ENCODE data around the gene VSNL1.

The VSNL1 gene

DNA sequence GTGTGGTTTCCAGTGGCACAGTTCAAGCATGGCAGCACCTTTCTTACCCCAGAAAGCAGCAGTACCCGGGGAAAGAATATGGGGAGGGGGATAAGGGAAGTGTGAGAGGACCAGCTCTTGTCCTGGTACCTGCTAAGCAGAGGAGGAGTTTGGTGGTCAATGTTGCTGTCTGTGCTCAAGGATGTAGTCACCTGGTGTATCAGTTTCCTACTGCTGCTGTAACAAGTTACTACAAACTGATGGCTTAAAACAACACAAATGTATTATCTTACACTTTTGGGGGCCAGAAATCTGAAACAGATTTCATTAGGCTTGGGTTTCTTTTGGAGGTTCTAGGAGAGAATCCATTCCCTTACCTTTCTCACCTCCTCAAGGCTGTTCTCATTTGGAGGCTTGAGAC, 77.5 kb downstream of the VSNL1 start:
- no peaks in the 10 kb centered on the region for H3K36me3 ChIP-seq (ENCODE audit: control insufficient read depth, insufficient read depth, low read length)
- no peak for DNase-seq (ENCODE audit: extremely low read depth, insufficient read length)
- no peak overlapping the region for H3K4me3 ChIP-seq (replicated peaks; ENCODE audit: low read depth, low read length)
- TF ChIP-seq, protein P1, sequence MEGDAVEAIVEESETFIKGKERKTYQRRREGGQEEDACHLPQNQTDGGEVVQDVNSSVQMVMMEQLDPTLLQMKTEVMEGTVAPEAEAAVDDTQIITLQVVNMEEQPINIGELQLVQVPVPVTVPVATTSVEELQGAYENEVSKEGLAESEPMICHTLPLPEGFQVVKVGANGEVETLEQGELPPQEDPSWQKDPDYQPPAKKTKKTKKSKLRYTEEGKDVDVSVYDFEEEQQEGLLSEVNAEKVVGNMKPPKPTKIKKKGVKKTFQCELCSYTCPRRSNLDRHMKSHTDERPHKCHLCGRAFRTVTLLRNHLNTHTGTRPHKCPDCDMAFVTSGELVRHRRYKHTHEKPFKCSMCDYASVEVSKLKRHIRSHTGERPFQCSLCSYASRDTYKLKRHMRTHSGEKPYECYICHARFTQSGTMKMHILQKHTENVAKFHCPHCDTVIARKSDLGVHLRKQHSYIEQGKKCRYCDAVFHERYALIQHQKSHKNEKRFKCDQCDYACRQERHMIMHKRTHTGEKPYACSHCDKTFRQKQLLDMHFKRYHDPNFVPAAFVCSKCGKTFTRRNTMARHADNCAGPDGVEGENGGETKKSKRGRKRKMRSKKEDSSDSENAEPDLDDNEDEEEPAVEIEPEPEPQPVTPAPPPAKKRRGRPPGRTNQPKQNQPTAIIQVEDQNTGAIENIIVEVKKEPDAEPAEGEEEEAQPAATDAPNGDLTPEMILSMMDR (IDR thresholded peaks at IDR 0.05; ENCODE audit: insufficient read depth, low read length, poor library complexity, severe bottlenecking) = no peak
- no peaks in the 10 kb centered on the region; the same call in 1 of the 2 replicates for H3K27me3 ChIP-seq (replicated peaks; ENCODE audit: control insufficient read depth, insufficient read depth, low read length)

DNA sequence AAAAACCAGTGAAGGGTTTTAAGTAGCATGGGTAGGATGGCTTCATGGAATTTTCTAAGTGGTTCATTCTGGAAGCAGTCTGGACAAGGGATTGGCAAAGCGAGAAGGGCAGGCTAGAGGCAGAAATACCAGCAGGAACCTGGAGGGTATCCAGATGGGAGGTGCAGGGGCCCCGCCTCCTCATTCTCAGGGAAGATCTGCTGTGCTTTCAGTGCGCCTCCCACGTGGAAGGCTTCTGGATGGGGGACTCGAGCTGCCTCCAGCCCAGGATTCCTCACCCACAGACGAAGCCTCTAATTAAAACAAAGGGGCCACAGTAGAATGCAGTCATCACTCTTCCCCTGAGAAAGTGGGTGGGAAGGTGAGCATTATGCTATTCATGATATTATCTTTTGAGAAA, 79.8 kb downstream of the VSNL1 start:
- Histone ChIP-seq H3K4me3 (replicated peaks; ENCODE audit: low read depth, low read length) (no peak overlapping the region), H3K36me3 (ENCODE audit: control insufficient read depth, insufficient read depth, low read length) (no peaks in the 10 kb centered on the region), H3K27me3 (replicated peaks; ENCODE audit: control insufficient read depth, insufficient read depth, low read length) (no peaks in the 10 kb centered on the region; the same call in 1 of the 2 replicates)
- DNase-seq (ENCODE audit: extremely low read depth, insufficient read length) = no peak
- TF ChIP-seq, protein P1 (IDR thresholded peaks at IDR 0.05; ENCODE audit: insufficient read depth, low read length, poor library complexity, severe bottlenecking) = no peak

DNA sequence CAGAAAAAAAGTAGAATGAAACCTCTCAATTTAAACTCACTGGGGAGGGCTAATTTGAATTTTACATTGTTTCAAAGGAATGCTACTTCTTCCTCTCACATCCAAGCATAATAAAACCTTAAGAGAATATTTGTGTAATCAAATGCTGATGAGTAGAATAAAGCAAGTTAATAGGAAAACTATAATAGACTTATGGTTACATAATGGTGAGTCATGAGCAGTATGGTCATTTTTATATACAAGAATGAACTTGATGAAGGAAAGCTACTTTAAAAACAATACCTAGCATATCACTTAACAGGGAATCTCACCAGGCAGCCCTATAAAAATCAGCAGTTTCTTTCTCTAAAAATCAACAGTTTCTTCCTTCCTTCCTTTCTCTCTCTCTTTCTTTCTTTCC, 80.3 kb downstream of the VSNL1 start:
- Histone ChIP-seq H3K27me3 (replicated peaks; ENCODE audit: control insufficient read depth, insufficient read depth, low read length) (no peaks in the 10 kb centered on the region; the same call in 1 of the 2 replicates), H3K36me3 (ENCODE audit: control insufficient read depth, insufficient read depth, low read length) (no peaks in the 10 kb centered on the region), H3K4me3 (replicated peaks; ENCODE audit: low read depth, low read length) (no peak overlapping the region)
- TF ChIP-seq, protein P1 (IDR thresholded peaks at IDR 0.05; ENCODE audit: insufficient read depth, low read length, poor library complexity, severe bottlenecking) = no peak
- no peak for DNase-seq (ENCODE audit: extremely low read depth, insufficient read length)

DNA sequence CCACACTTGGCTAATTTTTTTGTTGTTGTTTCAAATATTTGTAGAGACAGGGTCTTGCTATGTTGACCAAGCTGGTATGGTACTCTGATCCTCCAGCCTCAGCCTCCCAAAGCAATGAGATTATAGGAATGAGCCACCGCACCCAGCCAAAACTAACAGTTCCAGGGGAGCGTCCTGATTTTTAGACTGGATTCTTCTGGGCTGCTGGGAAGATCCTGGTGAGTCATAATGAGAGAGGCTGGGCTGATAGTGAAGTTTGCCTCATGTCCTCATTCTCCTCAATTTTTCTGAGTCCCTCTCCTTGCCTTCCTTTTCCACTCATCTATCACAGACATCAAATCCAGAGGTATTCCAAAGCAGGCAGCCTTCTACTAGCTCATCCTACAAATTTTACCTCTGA, 81.3 kb downstream of the VSNL1 start:
- no peak overlapping the region for H3K4me3 ChIP-seq (replicated peaks; ENCODE audit: low read depth, low read length)
- TF ChIP-seq, protein P1 (IDR thresholded peaks at IDR 0.05; ENCODE audit: insufficient read depth, low read length, poor library complexity, severe bottlenecking) = no peak
- H3K36me3 ChIP-seq (ENCODE audit: control insufficient read depth, insufficient read depth, low read length) = no peaks in the 10 kb centered on the region
- no peaks in the 10 kb centered on the region; the same call in 1 of the 2 replicates for H3K27me3 ChIP-seq (replicated peaks; ENCODE audit: control insufficient read depth, insufficient read depth, low read length)
- DNase-seq (ENCODE audit: extremely low read depth, insufficient read length) = no peak

DNA sequence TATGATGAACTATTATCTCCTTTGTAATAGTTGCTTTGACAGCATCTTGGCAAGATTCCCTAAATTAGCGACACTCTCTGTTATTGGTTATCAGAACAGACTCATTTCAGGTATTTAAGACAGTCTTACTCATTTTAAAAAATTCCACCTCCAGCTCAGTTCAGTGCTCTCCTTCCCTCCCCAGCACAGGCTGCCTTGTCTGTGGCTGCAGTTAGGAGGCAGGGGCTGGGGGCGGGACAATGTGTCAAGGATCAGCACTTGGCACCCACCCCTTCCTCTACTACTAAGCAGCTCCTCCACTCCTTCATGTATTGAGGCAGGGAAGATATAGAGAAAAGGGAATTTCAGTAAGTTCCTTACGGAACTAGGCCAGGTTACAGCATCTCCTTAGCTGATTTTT, 85.0 kb downstream of the VSNL1 start:
- no peaks in the 10 kb centered on the region for H3K27me3 ChIP-seq (replicated peaks; ENCODE audit: control insufficient read depth, insufficient read depth, low read length)
- no peak overlapping the region for H3K4me3 ChIP-seq (replicated peaks; ENCODE audit: low read depth, low read length)
- no peak for DNase-seq (ENCODE audit: extremely low read depth, insufficient read length)
- no peaks in the 10 kb centered on the region for H3K36me3 ChIP-seq (ENCODE audit: control insufficient read depth, insufficient read depth, low read length)
- TF ChIP-seq, protein P1 (IDR thresholded peaks at IDR 0.05; ENCODE audit: insufficient read depth, low read length, poor library complexity, severe bottlenecking) = no peak

DNA sequence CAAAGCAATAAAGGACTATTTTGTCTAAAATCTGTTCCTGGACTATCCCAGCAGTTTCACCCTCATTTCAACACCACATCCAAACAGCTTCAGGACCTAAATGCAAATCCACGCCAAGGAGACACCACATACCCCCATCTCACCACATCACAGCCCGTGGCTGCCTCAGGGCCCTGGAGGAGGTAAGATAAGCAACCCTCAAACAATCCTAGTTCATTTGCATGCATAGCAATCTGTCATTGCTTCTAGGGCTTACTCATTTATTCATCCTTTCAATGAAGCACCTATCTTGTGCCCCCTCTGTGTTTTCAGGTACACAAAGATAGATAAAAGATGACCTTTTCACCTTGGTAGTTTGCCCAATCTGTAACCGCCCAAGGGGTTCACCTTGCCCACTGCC, 86.5 kb downstream of the VSNL1 start:
- Histone ChIP-seq H3K4me3 (replicated peaks; ENCODE audit: low read depth, low read length) (no peak overlapping the region), H3K27me3 (replicated peaks; ENCODE audit: control insufficient read depth, insufficient read depth, low read length) (no peaks in the 10 kb centered on the region), H3K36me3 (ENCODE audit: control insufficient read depth, insufficient read depth, low read length) (no peaks in the 10 kb centered on the region)
- TF ChIP-seq, protein P1 (IDR thresholded peaks at IDR 0.05; ENCODE audit: insufficient read depth, low read length, poor library complexity, severe bottlenecking) = no peak
- DNase-seq (ENCODE audit: extremely low read depth, insufficient read length) = no peak
